ENCODE measurements around the gene ADAMTS14.

DNA sequence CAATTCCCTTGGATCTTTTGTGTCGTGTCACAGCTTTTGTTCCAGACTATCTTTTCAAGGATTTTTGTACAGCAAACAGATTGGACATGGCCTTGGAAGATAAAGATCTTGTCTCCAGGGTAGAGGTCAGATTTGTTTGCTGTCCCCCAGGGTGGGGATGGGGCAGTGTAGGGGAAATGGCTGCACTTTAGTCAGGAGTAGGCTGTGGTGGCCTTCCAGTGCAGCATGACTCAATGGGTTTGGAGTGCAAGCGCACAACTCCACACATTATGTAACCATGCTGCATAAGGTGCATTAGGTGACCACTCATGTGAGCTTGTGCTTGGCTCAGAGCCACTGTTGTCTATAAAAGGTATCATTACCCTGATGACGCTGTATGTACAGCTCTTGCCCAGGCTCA, 23.9 kb upstream of the ADAMTS14 start:
- no peak for TF ChIP-seq EZH2 (IDR thresholded peaks at IDR 0.05)
- no peak for TF ChIP-seq POLR2AphosphoS5 (IDR thresholded peaks at IDR 0.05; ENCODE audit: borderline replicate concordance, low read depth, low read length)
- no peak for TF ChIP-seq FOXP2 (optimal IDR thresholded peaks at IDR 0.05; ENCODE audit: control extremely low read depth, extremely low read length, insufficient read depth)
